HUES6 (cell line): Measurements from ENCODE around the gene RAB7B.

ENCODE experiments used
- H3K27ac ChIP-seq: 2 replicates; pipeline ENCODE4 v1.7.0; 2013; ENCODE audit warnings: low read depth, mild to moderate bottlenecking, low read length, inconsistent platforms
- H3K27me3 ChIP-seq: 2 replicates; pipeline ENCODE4 v1.6.1; 2013; ENCODE audit warnings: low read length; ENCODE audit not compliant: control insufficient read depth, insufficient read depth
- H3K36me3 ChIP-seq: 2 replicates; pipeline ENCODE4 v1.6.1; 2013; ENCODE audit warnings: low read length; ENCODE audit not compliant: control insufficient read depth, insufficient read depth
- H3K4me1 ChIP-seq: 2 replicates; pipeline ENCODE4 v1.6.1; 2013; ENCODE audit warnings: low read length; ENCODE audit not compliant: control insufficient read depth, insufficient read depth
- H3K4me3 ChIP-seq: 2 replicates; pipeline ENCODE4 v1.5.1; 2013; ENCODE audit warnings: low read depth, low read length
- H3K9ac ChIP-seq: one replicate; pipeline ENCODE4 v1.6.1; 2013; ENCODE audit warnings: mild to moderate bottlenecking, low read length
- H3K9me3 ChIP-seq: 2 replicates; pipeline ENCODE4 v1.6.1; 2013; ENCODE audit warnings: low read depth, low read length; ENCODE audit not compliant: control insufficient read depth, insufficient read depth

RAB7B gene

DNA sequence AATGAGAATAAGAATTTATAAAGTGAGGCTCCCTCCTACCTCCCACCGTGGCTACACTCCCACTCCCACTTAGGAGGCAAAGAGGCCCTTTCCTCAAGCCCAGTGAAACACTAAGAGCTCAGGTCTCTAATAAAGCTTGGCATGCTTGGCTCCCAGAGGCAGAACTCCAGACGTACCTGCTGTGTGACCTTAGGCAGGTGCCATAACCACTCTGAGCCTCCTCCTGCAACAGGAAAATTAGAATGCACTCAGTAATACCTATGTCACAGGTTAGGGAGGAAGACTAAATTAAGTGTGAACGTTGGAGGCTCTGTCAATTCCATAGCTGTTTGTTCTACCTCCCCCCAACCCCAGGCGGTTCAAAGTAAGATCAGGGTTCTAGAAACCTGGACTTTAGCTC is 43.4 kb downstream of the RAB7B start:
- Histone ChIP-seq H3K27me3 (0 out of 2 replicates have a peak, but pooled peaks cover 5% of the 10 kb centered on the region), H3K9ac (no peak overlapping the region), H3K4me1 (peaks cover 6% of the 10 kb centered on the region; the same call in 1 of the 2 replicates), H3K27ac (no peak overlapping the region), H3K36me3 (no peaks in the 10 kb centered on the region), H3K9me3 (no peaks in the 10 kb centered on the region), H3K4me3 (no peak overlapping the region)

GRCh38 chr1:205955499-205955898 is 47.7 kb downstream of the RAB7B start:
- Histone ChIP-seq H3K27me3 (0 out of 2 replicates have a peak, but pooled peaks cover 2% of the 10 kb centered on the region), H3K9ac (no peak overlapping the region), H3K4me3 (no peak overlapping the region), H3K36me3 (no peaks in the 10 kb centered on the region), H3K9me3 (no peaks in the 10 kb centered on the region), H3K27ac (no peak overlapping the region), H3K4me1 (peaks cover 6% of the 10 kb centered on the region; the same call in 1 of the 2 replicates)

DNA sequence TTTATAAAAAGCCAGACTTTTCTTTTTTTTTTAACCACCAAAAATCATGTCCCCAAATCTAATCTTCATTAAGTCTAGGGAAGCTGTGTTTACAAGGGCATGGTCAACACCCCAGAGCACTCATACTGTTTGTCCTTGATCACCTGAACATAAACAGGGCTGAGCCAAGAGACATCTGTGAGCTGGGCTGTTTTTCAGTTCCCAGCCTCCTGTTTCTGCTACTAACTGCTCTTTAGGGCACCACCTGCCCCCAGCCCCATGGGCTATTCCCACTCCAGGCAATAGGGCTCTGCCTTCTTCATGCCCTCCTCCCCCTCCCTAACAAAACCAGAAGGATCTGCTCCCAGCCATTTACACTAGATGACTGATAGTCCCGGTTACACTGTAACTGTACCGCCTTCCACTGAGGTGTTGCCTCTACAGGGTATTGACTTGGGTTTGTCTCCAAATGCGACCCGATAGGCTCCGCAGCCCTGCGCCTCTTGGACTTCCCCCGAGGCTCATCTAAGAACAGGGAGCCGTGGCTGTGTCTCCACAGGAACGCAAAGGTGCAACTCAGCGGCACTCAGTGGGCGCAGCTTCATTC is 48.3 kb downstream of the RAB7B start:
- H3K36me3 ChIP-seq, result no peaks in the 10 kb centered on the region
- H3K27me3 ChIP-seq, result 0 out of 2 replicates have a peak, but pooled peaks cover 2% of the 10 kb centered on the region
- peaks cover 6% of the 10 kb centered on the region; the same call in 1 of the 2 replicates for H3K4me1 ChIP-seq
- no peaks in the 10 kb centered on the region for H3K9me3 ChIP-seq
- no peak overlapping the region for H3K27ac ChIP-seq
- no peak overlapping the region for H3K4me3 ChIP-seq
- no peak overlapping the region for H3K9ac ChIP-seq

DNA sequence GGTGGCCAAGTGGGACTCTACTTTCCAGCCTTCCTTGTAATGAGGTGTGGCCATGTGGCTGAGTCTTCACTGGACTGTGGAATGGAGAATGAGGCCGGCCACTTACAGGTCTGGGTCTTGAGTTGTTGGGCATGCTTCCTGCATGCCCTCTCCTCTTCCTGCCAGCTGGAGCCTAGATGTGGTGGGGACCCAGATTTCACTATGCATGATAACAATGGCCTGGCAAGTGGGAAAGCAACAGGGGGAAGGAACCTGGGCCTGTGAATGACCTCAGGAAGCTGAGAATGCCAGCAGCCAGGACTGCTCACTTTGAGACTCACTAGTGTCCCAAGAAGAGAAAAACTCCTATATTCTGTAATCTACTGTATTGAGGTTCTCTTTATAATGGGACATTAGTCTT is 51.4 kb downstream of the RAB7B start:
- H3K9ac ChIP-seq, result no peak overlapping the region
- H3K27ac ChIP-seq, result no peak overlapping the region
- H3K9me3 ChIP-seq, result no peaks in the 10 kb centered on the region
- H3K27me3 ChIP-seq, result 0 out of 2 replicates have a peak, but pooled peaks cover 2% of the 10 kb centered on the region
- peaks cover 6% of the 10 kb centered on the region; the same call in 1 of the 2 replicates for H3K4me1 ChIP-seq
- no peaks in the 10 kb centered on the region for H3K36me3 ChIP-seq
- no peak overlapping the region for H3K4me3 ChIP-seq

DNA sequence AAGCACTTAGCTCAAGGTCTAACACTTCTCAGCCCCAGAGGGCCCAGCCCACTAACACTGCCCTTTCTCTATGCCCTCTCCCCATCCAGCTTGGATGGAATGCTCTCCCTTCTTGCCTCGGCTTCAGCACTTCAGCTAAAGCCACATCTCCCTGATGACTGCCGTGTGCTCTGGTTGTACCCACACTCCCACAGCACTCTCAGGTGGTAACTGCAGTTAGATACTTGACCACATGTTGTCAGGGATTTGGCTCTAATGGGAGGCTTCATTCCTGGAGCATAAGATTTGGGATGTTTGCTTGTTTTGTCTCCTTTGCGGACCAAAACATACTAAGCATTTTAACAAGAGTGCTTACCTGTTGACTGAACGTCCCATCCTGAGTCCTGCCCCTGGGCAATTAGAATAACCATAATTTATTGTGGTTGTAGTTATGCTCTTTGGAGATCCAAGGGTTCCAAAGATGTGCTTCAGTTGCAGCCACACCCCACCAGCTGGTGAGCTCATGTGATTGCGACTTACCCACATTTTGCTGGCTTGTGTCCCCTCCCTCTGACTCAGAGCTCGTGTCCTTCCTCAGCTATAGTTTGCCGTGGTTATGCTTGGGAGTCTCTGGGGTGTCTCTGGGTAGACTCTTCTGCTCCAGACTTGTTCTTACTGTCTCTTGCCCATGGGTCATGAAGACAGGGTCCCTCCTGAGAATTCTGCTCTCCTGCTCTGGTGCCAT is 52.2 kb downstream of the RAB7B start:
- H3K4me3 ChIP-seq, result no peak overlapping the region
- H3K27me3 ChIP-seq, result 0 out of 2 replicates have a peak, but pooled peaks cover 2% of the 10 kb centered on the region
- H3K9ac ChIP-seq, result no peak overlapping the region
- H3K9me3 ChIP-seq, result no peaks in the 10 kb centered on the region
- no peaks in the 10 kb centered on the region for H3K36me3 ChIP-seq
- no peak overlapping the region for H3K27ac ChIP-seq
- peaks cover 6% of the 10 kb centered on the region; the same call in 1 of the 2 replicates for H3K4me1 ChIP-seq

DNA sequence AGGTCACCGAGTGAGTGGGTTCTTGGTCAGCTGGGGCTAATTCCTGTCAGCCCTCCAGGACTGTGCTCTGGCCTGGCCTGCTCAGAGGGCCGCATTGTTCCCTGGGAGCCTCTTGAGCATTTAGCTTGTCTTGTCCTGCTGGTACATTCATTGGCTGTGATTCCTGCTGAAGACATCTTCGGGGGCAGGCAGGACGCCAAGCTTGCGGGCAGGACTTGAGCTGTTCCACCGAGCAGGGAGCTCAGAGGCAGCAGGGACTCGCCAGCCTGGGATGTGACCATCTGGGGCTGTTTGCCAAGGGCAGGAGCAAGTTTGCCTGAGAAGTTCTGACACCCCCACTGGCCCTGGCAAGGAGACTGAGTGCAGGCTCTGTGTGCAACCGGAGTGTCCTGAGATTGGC is 52.9 kb downstream of the RAB7B start:
- H3K9me3 ChIP-seq, result no peaks in the 10 kb centered on the region
- H3K27ac ChIP-seq, result no peak overlapping the region
- no peak overlapping the region for H3K9ac ChIP-seq
- no peak overlapping the region for H3K4me3 ChIP-seq
- peaks cover 6% of the 10 kb centered on the region; the same call in 1 of the 2 replicates for H3K4me1 ChIP-seq
- no peaks in the 10 kb centered on the region; the same call in 1 of the 2 replicates for H3K27me3 ChIP-seq
- no peaks in the 10 kb centered on the region for H3K36me3 ChIP-seq

DNA sequence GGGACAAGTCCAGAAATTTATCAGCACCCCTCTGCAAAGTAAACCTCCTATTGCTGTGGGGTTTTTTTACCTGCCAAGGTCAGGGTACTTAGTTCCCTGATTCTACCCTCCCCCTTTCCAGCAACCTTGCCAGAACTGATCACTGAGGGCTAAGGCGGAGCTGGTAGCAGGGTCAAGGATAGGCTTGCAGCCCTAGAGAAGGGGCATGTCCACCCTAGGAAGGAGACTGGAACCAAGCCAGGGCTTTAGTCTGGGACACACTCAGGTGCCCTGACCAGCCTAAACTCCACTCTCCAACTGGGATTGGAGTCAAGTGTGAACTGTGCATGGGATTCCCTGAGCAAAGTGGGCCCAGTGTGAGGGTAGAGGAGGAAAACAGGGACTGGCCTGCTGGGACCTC is 53.4 kb downstream of the RAB7B start:
- no peak overlapping the region for H3K9ac ChIP-seq
- peaks cover 6% of the 10 kb centered on the region; the same call in 1 of the 2 replicates for H3K4me1 ChIP-seq
- H3K27ac ChIP-seq, result no peak overlapping the region
- H3K9me3 ChIP-seq, result no peaks in the 10 kb centered on the region
- no peak overlapping the region for H3K4me3 ChIP-seq
- no peaks in the 10 kb centered on the region; the same call in 1 of the 2 replicates for H3K27me3 ChIP-seq
- H3K36me3 ChIP-seq, result no peaks in the 10 kb centered on the region

DNA sequence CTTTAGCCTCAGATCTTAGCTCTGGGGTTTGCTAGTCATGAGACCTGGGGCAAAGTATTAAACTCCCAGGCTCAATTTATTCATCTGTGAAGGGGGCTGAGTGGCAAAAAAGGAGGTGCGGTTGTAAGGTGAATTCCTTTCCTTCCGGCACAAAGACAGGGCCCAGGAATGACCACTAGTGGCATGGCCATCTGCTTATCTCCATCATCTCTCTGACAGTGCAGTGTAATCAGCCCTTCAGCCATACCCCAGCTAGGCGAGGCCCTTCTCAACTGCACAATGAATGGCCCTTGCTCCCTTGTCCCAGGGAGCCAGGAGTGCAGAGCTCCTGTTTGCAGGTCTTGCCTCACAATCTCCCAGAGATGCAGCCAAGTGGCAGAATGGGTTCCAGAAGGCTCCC is 54.3 kb downstream of the RAB7B start:
- Histone ChIP-seq H3K9me3 (no peaks in the 10 kb centered on the region), H3K4me1 (peaks cover 4% of the 10 kb centered on the region; the same call in 1 of the 2 replicates), H3K4me3 (no peak overlapping the region), H3K36me3 (no peaks in the 10 kb centered on the region), H3K27ac (no peak overlapping the region), H3K9ac (no peak overlapping the region), H3K27me3 (no peaks in the 10 kb centered on the region; the same call in 1 of the 2 replicates)

GRCh38 chr1:205948039-205948438 is 55.2 kb downstream of the RAB7B start:
- no peaks in the 10 kb centered on the region for H3K9me3 ChIP-seq
- H3K27me3 ChIP-seq, result no peaks in the 10 kb centered on the region; the same call in 1 of the 2 replicates
- no peaks in the 10 kb centered on the region for H3K36me3 ChIP-seq
- no peak overlapping the region for H3K4me3 ChIP-seq
- peaks cover 2% of the 10 kb centered on the region for H3K4me1 ChIP-seq
- H3K9ac ChIP-seq, result no peak overlapping the region
- H3K27ac ChIP-seq, result no peak overlapping the region

DNA sequence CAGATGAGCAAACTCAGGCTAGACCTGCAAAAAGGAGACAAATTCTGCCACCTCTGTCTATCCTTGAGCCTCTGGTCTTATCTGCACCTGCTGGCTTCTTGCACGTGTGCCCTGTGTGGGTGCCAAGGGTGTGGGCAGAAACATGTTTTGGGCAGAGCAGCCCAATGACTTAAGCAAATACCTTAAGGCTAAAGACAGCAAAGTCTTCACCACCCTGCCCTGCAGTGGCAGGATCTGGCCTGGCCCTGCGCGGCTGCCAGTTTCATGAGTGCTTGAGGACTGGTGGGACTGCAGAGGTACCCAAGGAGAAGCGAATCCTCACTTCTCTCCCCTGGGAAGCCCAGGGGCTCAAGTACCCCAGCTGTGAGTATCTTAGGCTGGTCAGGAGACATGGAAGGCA is 56.2 kb downstream of the RAB7B start:
- Histone ChIP-seq H3K27ac (no peak overlapping the region), H3K4me1 (peaks cover 7% of the 10 kb centered on the region; the same call in 1 of the 2 replicates), H3K27me3 (no peaks in the 10 kb centered on the region; the same call in 1 of the 2 replicates)

GRCh38 chr1:205945069-205945468 is 58.1 kb downstream of the RAB7B start:
- Histone ChIP-seq H3K9ac (no peak overlapping the region), H3K36me3 (no peaks in the 10 kb centered on the region), H3K27ac (no peak overlapping the region), H3K27me3 (no peaks in the 10 kb centered on the region; the same call in 1 of the 2 replicates), H3K4me1 (peaks cover 20% of the 10 kb centered on the region), H3K9me3 (no peaks in the 10 kb centered on the region), H3K4me3 (no peak overlapping the region)

More for the DNA sequence above, 56.2 kb downstream of the RAB7B start:
- Histone ChIP-seq H3K4me3 (no peak overlapping the region), H3K9me3 (no peaks in the 10 kb centered on the region), H3K36me3 (no peaks in the 10 kb centered on the region), H3K9ac (no peak overlapping the region)
